GM21717 (cell line): ENCODE measurements around the gene DARS2.
"Not testable (repeated sequence)": the region's sequence is repeated elsewhere in the genome, so short reads cannot be mapped to it uniquely, and the experiment has no call there.

Experiments
- ATAC-seq: cut with Tn5 transposase; IDR thresholded peaks from one replicate; pipeline ENCODE4 v1.9.1; 2021; ENCODE audit warnings: mild to moderate bottlenecking, moderate library complexity; ENCODE audit not compliant: unreplicated experiment

Gene DARS2

GRCh38 chr1:173824315-173825081 is at the start of gene DARS2, which contains the start of gene CENPL:
Gene DARS2, plus strand, starts transcription at chr1:173824673. Its CDS starts 557 bp downstream, at chr1:173825230.
Gene CENPL, minus strand, starts transcription at chr1:173824883. Its CDS starts 13,584 bp downstream, at chr1:173811299.
- peak; percentile 86 for ATAC-seq

GRCh38 chr1:173775578-173776226 is 48.8 kb upstream of the DARS2 start:
- ATAC-seq, result no peak

GRCh38 chr1:173779936-173780335 is 44.5 kb upstream of the DARS2 start:
- ATAC-seq, result no peak

- ATAC-seq, result no peak
These were observed 39.5 kb upstream of the DARS2 start for GRCh38 chr1:173784997-173785396.

- ATAC-seq, result no peak
These were observed 34.6 kb upstream of the DARS2 start for GRCh38 chr1:173789841-173790240.

- no peak for ATAC-seq
These were observed 26.4 kb upstream of the DARS2 start for GRCh38 chr1:173798078-173798477.

GRCh38 chr1:173799995-173800394 is 24.5 kb upstream of the DARS2 start:
- ATAC-seq, result not testable (repeated sequence)

GRCh38 chr1:173802961-173803360 is 21.5 kb upstream of the DARS2 start:
- ATAC-seq, result no peak

GRCh38 chr1:173813654-173814053 is 10.8 kb upstream of the DARS2 start:
- not testable (repeated sequence) for ATAC-seq

GRCh38 chr1:173818459-173818858 is 6.0 kb upstream of the DARS2 start:
- ATAC-seq, result no peak

- no peak for ATAC-seq
These were observed 2.8 kb upstream of the DARS2 start for GRCh38 chr1:173821680-173822079.

GRCh38 chr1:173823781-173824314 is 625 bp upstream of the DARS2 start:
- ATAC-seq, result peak; percentile 52

GRCh38 chr1:173827611-173828010 is 3.1 kb downstream of the DARS2 start:
- no peak for ATAC-seq

- no peak for ATAC-seq
These were observed 8.3 kb downstream of the DARS2 start for GRCh38 chr1:173832748-173833147.

GRCh38 chr1:173852105-173852504 is 27.6 kb downstream of the DARS2 start:
- ATAC-seq, result no peak

- ATAC-seq, result no peak
These were observed 28.6 kb downstream of the DARS2 start for GRCh38 chr1:173853074-173853473.

GRCh38 chr1:173856014-173856413 is 31.5 kb downstream of the DARS2 start:
- no peak for ATAC-seq

GRCh38 chr1:173856903-173857302 is 32.4 kb downstream of the DARS2 start:
- no peak for ATAC-seq

GRCh38 chr1:173857363-173857917 is 33.0 kb downstream of the DARS2 start:
- no peak for ATAC-seq

GRCh38 chr1:173859547-173859946 is 35.1 kb downstream of the DARS2 start:
- not testable (repeated sequence) for ATAC-seq

- ATAC-seq, result no peak
These were observed 35.6 kb downstream of the DARS2 start for GRCh38 chr1:173860065-173860464.

GRCh38 chr1:173861731-173862145 is 37.3 kb downstream of the DARS2 start:
- no peak for ATAC-seq
